ENCODE results near the gene ZNF451. TPM values are rescaled to one million over a fixed set of nuclear protein-coding genes. Genes with fewer than 3 reads are reported as not detected.
A peak's percentile ranks its signal among the peaks of the same experiment; 100 is the strongest.

Gene ZNF451
- total and polyA plus RNA-seq, 5 donors, result 11.0 to 41.9 (median 27.8) TPM

GRCh38 chr6:57177545-57178265, 87.7 kb downstream of the ZNF451 start:
- intact Hi-C loops (cut with DNase I), result loop anchor here in 2 of 4 donors (10.0 kb wide), 1 partner anchor 137 kb away; the partner anchor contains the start of gene PRIM2 (in 2 of the 2)
- WGBS, result 39% methylated on average over 11 of the region's 11 CpGs
- peak; percentile 73 to 79 for ATAC-seq
- Histone ChIP-seq H3K9me3 (ENCODE audit: control insufficient read depth, low read length) (no peaks in the 10 kb centered on the region), H3K4me3 (ENCODE audit: low read length) (peak overlapping the region; percentile 25), H3K27me3 (ENCODE audit: control insufficient read depth, insufficient read depth) (no peaks in the 10 kb centered on the region), H3K27ac (ENCODE audit: low read length) (peak overlapping the region; percentile 96), H3K4me1 (ENCODE audit: control insufficient read depth, insufficient read depth, low read length) (no peaks in the 10 kb centered on the region)
- DNase-seq, result peak; percentile 62 to 80 (median 70)

- DNase-seq (no peak), ATAC-seq (no peak)
- intact Hi-C loops (cut with DNase I), result no loop called here
- Histone ChIP-seq H3K27ac (ENCODE audit: low read length) (no peak overlapping the region), H3K4me3 (ENCODE audit: low read length) (no peak overlapping the region), H3K27me3 (ENCODE audit: control insufficient read depth, insufficient read depth) (no peaks in the 10 kb centered on the region), H3K4me1 (ENCODE audit: control insufficient read depth, insufficient read depth, low read length) (no peaks in the 10 kb centered on the region), H3K9me3 (ENCODE audit: control insufficient read depth, low read length) (no peaks in the 10 kb centered on the region)
- WGBS, result 68% methylated on average over 3 of the region's 3 CpGs
Observed at GRCh38 chr6:57180596-57180995, 90.6 kb downstream of the ZNF451 start.

- Histone ChIP-seq H3K27me3 (ENCODE audit: control insufficient read depth, insufficient read depth) (no peaks in the 10 kb centered on the region), H3K27ac (ENCODE audit: low read length) (peak overlapping the region; percentile 72), H3K9me3 (ENCODE audit: control insufficient read depth, low read length) (no peaks in the 10 kb centered on the region), H3K4me3 (ENCODE audit: low read length) (no peak overlapping the region), H3K4me1 (ENCODE audit: control insufficient read depth, insufficient read depth, low read length) (no peaks in the 10 kb centered on the region)
- DNase-seq, result no peak
- ATAC-seq, result no peak
- WGBS, result 45% methylated on average over 2 of the region's 2 CpGs
- intact Hi-C loops (cut with DNase I), result no loop called here
Observed at GRCh38 chr6:57182017-57182432, 92.0 kb downstream of the ZNF451 start.

GRCh38 chr6:57183336-57183735, 93.3 kb downstream of the ZNF451 start:
- H3K27ac ChIP-seq (ENCODE audit: low read length), result no peak overlapping the region

GRCh38 chr6:57190140-57190539, 100.2 kb downstream of the ZNF451 start:
- H3K27ac ChIP-seq (ENCODE audit: low read length), result no peak overlapping the region
- H3K27me3 ChIP-seq (ENCODE audit: control insufficient read depth, insufficient read depth), result no peaks in the 10 kb centered on the region
- H3K9me3 ChIP-seq (ENCODE audit: control insufficient read depth, low read length), result no peaks in the 10 kb centered on the region
- intact Hi-C loops (cut with DNase I), result no loop called here
- no peak for ATAC-seq
- no peak for DNase-seq
- 73% methylated on average over 2 of the region's 2 CpGs for WGBS
- H3K4me1 ChIP-seq (ENCODE audit: control insufficient read depth, insufficient read depth, low read length), result no peaks in the 10 kb centered on the region
- H3K4me3 ChIP-seq (ENCODE audit: low read length), result no peak overlapping the region

More at GRCh38 chr6:57183336-57183735, 93.3 kb downstream of the ZNF451 start:
- 66% methylated on average over 2 of the region's 2 CpGs for WGBS
- H3K9me3 ChIP-seq (ENCODE audit: control insufficient read depth, low read length), result no peaks in the 10 kb centered on the region
- intact Hi-C loops (cut with DNase I), result no loop called here
- H3K27me3 ChIP-seq (ENCODE audit: control insufficient read depth, insufficient read depth), result no peaks in the 10 kb centered on the region
- H3K4me1 ChIP-seq (ENCODE audit: control insufficient read depth, insufficient read depth, low read length), result no peaks in the 10 kb centered on the region
- no peak for DNase-seq
- no peak for ATAC-seq
- no peak overlapping the region for H3K4me3 ChIP-seq (ENCODE audit: low read length)

- ATAC-seq (peak in 1 of 2 donors; percentile 56), DNase-seq (no peak)
- Histone ChIP-seq H3K4me1 (ENCODE audit: control insufficient read depth, insufficient read depth, low read length) (no peaks in the 10 kb centered on the region), H3K4me3 (ENCODE audit: low read length) (no peak overlapping the region), H3K9me3 (ENCODE audit: control insufficient read depth, low read length) (no peaks in the 10 kb centered on the region), H3K27ac (ENCODE audit: low read length) (no peak overlapping the region), H3K27me3 (ENCODE audit: control insufficient read depth, insufficient read depth) (no peaks in the 10 kb centered on the region)
- intact Hi-C loops (cut with DNase I), result no loop called here
Observed at GRCh38 chr6:57193177-57193576, 103.2 kb downstream of the ZNF451 start.

GRCh38 chr6:57195457-57195856, 105.5 kb downstream of the ZNF451 start:
- intact Hi-C loops (cut with DNase I), result no loop called here
- no peaks in the 10 kb centered on the region for H3K9me3 ChIP-seq (ENCODE audit: control insufficient read depth, low read length)
- WGBS, result 45% methylated on average over 2 of the region's 2 CpGs
- no peaks in the 10 kb centered on the region for H3K27me3 ChIP-seq (ENCODE audit: control insufficient read depth, insufficient read depth)
- ATAC-seq (peak; percentile 42 to 71), DNase-seq (no peak)
- H3K4me1 ChIP-seq (ENCODE audit: control insufficient read depth, insufficient read depth, low read length), result no peaks in the 10 kb centered on the region
- H3K4me3 ChIP-seq (ENCODE audit: low read length), result no peak overlapping the region
- H3K27ac ChIP-seq (ENCODE audit: low read length), result no peak overlapping the region

GRCh38 chr6:57198926-57199636, 109.1 kb downstream of the ZNF451 start:
- 72% methylated on average over 6 of the region's 6 CpGs for WGBS
- intact Hi-C loops (cut with DNase I), result no loop called here
- peak in 1 of 3 donors; percentile 55 for DNase-seq
- no peaks in the 10 kb centered on the region for H3K4me1 ChIP-seq (ENCODE audit: control insufficient read depth, insufficient read depth, low read length)
- ATAC-seq, result no peak
- no peak overlapping the region for H3K4me3 ChIP-seq (ENCODE audit: low read length)
- H3K27ac ChIP-seq (ENCODE audit: low read length), result no peak overlapping the region
- no peaks in the 10 kb centered on the region for H3K9me3 ChIP-seq (ENCODE audit: control insufficient read depth, low read length)
- no peaks in the 10 kb centered on the region for H3K27me3 ChIP-seq (ENCODE audit: control insufficient read depth, insufficient read depth)

- intact Hi-C loops (cut with DNase I), result no loop called here
- Histone ChIP-seq H3K4me1 (ENCODE audit: control insufficient read depth, insufficient read depth, low read length) (no peaks in the 10 kb centered on the region), H3K9me3 (ENCODE audit: control insufficient read depth, low read length) (no peaks in the 10 kb centered on the region), H3K4me3 (ENCODE audit: low read length) (no peak overlapping the region), H3K27ac (ENCODE audit: low read length) (no peak overlapping the region), H3K27me3 (ENCODE audit: control insufficient read depth, insufficient read depth) (no peaks in the 10 kb centered on the region)
- WGBS, result 59% methylated on average over 1 of the region's 1 CpG
- DNase-seq (no peak), ATAC-seq (no peak)
Observed at GRCh38 chr6:57201718-57202117, 111.7 kb downstream of the ZNF451 start.

GRCh38 chr6:57205550-57206328, 115.8 kb downstream of the ZNF451 start:
- Histone ChIP-seq H3K9me3 (ENCODE audit: control insufficient read depth, low read length) (no peaks in the 10 kb centered on the region), H3K4me1 (ENCODE audit: control insufficient read depth, insufficient read depth, low read length) (no peaks in the 10 kb centered on the region), H3K27ac (ENCODE audit: low read length) (no peak overlapping the region), H3K27me3 (ENCODE audit: control insufficient read depth, insufficient read depth) (no peaks in the 10 kb centered on the region), H3K4me3 (ENCODE audit: low read length) (no peak overlapping the region)
- no peak for DNase-seq
- ATAC-seq, result no peak
- intact Hi-C loops (cut with DNase I), result no loop called here
- WGBS, result 82% methylated on average over 7 of the region's 7 CpGs

GRCh38 chr6:57207141-57207540, 117.2 kb downstream of the ZNF451 start:
- Histone ChIP-seq H3K4me1 (ENCODE audit: control insufficient read depth, insufficient read depth, low read length) (no peaks in the 10 kb centered on the region), H3K27ac (ENCODE audit: low read length) (no peak overlapping the region), H3K9me3 (ENCODE audit: control insufficient read depth, low read length) (no peaks in the 10 kb centered on the region), H3K27me3 (ENCODE audit: control insufficient read depth, insufficient read depth) (no peaks in the 10 kb centered on the region), H3K4me3 (ENCODE audit: low read length) (no peak overlapping the region)
- intact Hi-C loops (cut with DNase I), result no loop called here
- 91% methylated on average over 2 of the region's 2 CpGs for WGBS
- DNase-seq (no peak), ATAC-seq (no peak)
